T-helper 17 cell (primary cell): ENCODE measurements around the gene CBX3. TPM values are rescaled to one million over a fixed set of nuclear protein-coding genes. Genes with fewer than 3 reads are reported as not detected.
A peak's percentile ranks its signal among the peaks of the same experiment; 100 is the strongest.
"Not testable (repeated sequence)": the region's sequence is repeated elsewhere in the genome, so short reads cannot be mapped to it uniquely, and the experiment has no call there.

Source experiments
- ATAC-seq: fragments of 150-1000 bp; cut with Tn5 transposase; 2 replicates; pipeline ENCODE4 v1.10.0; 2021; ENCODE audit warnings: mild to moderate bottlenecking, moderate library complexity
- DNase-seq, 3 donors: peaks; one replicate each; pipeline versions ENCODE4 v3.0.0 to v3.0.0-alpha.2; 2020 to 2021
- H3K9me3 ChIP-seq: one replicate; pipeline ENCODE4 v1.7.0; 2013; ENCODE audit warnings: low read length, mild to moderate bottlenecking; ENCODE audit not compliant: control insufficient read depth, poor library complexity, severe bottlenecking
- H3K27ac Mint-ChIP-seq: one replicate; pipeline ENCODE4 v1.8.0; 2022; ENCODE audit warnings: mild to moderate bottlenecking, moderate library complexity, mixed read lengths
- H3K27me3 Mint-ChIP-seq: one replicate; pipeline ENCODE4 v1.8.0; 2022; ENCODE audit warnings: mixed read lengths
- H3K36me3 Mint-ChIP-seq: one replicate; pipeline ENCODE4 v1.8.0; 2022; ENCODE audit warnings: low read depth, mixed read lengths
- H3K4me1 Mint-ChIP-seq: one replicate; pipeline ENCODE4 v1.8.0; 2022; ENCODE audit warnings: mild to moderate bottlenecking, mixed read lengths
- H3K4me3 Mint-ChIP-seq: one replicate; pipeline ENCODE4 v1.8.0; 2022; ENCODE audit warnings: mild to moderate bottlenecking, moderate library complexity, mixed read lengths
- total RNA-seq, 4 donors: library from RNA in 2 of 4; stranded (reverse) in 2 of 4; gene quantifications; one replicate each; pipeline ENCODE4 v1.2.3 and lab custom pipeline; 2022 to 2026

The CBX3 gene
- total RNA-seq, 2 donors from 2014 or later = 98.3 to 102 TPM

GRCh38 chr7:26162431-26162830 lies 39.1 kb upstream of the CBX3 start:
- no peak for DNase-seq
- Mint-ChIP-seq H3K27me3 (no peaks in the 10 kb centered on the region), H3K36me3 (no peaks in the 10 kb centered on the region), H3K4me3 (no peak overlapping the region), H3K27ac (peak overlapping the region; percentile 45), H3K4me1 (peaks cover 26% of the 10 kb centered on the region)
- no peak for ATAC-seq
- no peaks in the 10 kb centered on the region for H3K9me3 ChIP-seq

GRCh38 chr7:26163804-26164203 lies 37.7 kb upstream of the CBX3 start:
- ATAC-seq, H3K27me3 Mint-ChIP-seq, H3K9me3 ChIP-seq, H3K36me3 Mint-ChIP-seq, DNase-seq, H3K27ac Mint-ChIP-seq, H3K4me3 Mint-ChIP-seq: not testable (repeated sequence)
- peaks cover 25% of the 10 kb centered on the region for H3K4me1 Mint-ChIP-seq

GRCh38 chr7:26165950-26166683 lies 35.4 kb upstream of the CBX3 start:
- peak overlapping the region; percentile 79 for H3K27ac Mint-ChIP-seq
- no peak for DNase-seq
- H3K4me1 Mint-ChIP-seq = peaks cover 12% of the 10 kb centered on the region
- no peaks in the 10 kb centered on the region for H3K27me3 Mint-ChIP-seq
- ATAC-seq = peak; percentile 12
- H3K4me3 Mint-ChIP-seq = no peak overlapping the region
- H3K36me3 Mint-ChIP-seq = no peaks in the 10 kb centered on the region
- H3K9me3 ChIP-seq = no peaks in the 10 kb centered on the region

- ATAC-seq (peak; percentile 66), DNase-seq (no peak)
- peak overlapping the region; percentile 25 for H3K4me3 Mint-ChIP-seq
- no peaks in the 10 kb centered on the region for H3K36me3 Mint-ChIP-seq
- H3K27me3 Mint-ChIP-seq = no peaks in the 10 kb centered on the region
- H3K9me3 ChIP-seq = no peaks in the 10 kb centered on the region
- H3K4me1 Mint-ChIP-seq = peaks cover 12% of the 10 kb centered on the region
- peak overlapping the region; percentile 79 for H3K27ac Mint-ChIP-seq
Measured at GRCh38 chr7:26166684-26167266, 34.8 kb upstream of the CBX3 start.

GRCh38 chr7:26167303-26167934 lies 34.1 kb upstream of the CBX3 start:
- H3K9me3 ChIP-seq = no peaks in the 10 kb centered on the region
- peak; percentile 73 for ATAC-seq
- no peaks in the 10 kb centered on the region for H3K36me3 Mint-ChIP-seq
- no peak for DNase-seq
- peak overlapping the region; percentile 79 for H3K27ac Mint-ChIP-seq
- peak overlapping the region; percentile 25 for H3K4me3 Mint-ChIP-seq
- H3K27me3 Mint-ChIP-seq = no peaks in the 10 kb centered on the region
- peaks cover 12% of the 10 kb centered on the region for H3K4me1 Mint-ChIP-seq

GRCh38 chr7:26168458-26169023 lies 33.0 kb upstream of the CBX3 start:
- no peaks in the 10 kb centered on the region for H3K36me3 Mint-ChIP-seq
- no peak overlapping the region for H3K4me3 Mint-ChIP-seq
- peaks cover 12% of the 10 kb centered on the region for H3K4me1 Mint-ChIP-seq

GRCh38 chr7:26169271-26169670 lies 32.3 kb upstream of the CBX3 start:
- no peak for DNase-seq
- H3K36me3 Mint-ChIP-seq = peaks cover 4% of the 10 kb centered on the region
- H3K9me3 ChIP-seq = no peaks in the 10 kb centered on the region
- peaks cover 19% of the 10 kb centered on the region for H3K4me1 Mint-ChIP-seq
- H3K4me3 Mint-ChIP-seq = no peak overlapping the region
- H3K27me3 Mint-ChIP-seq = no peaks in the 10 kb centered on the region
- H3K27ac Mint-ChIP-seq = no peak overlapping the region
- ATAC-seq = no peak

More at GRCh38 chr7:26168458-26169023, 33.0 kb upstream of the CBX3 start:
- H3K27ac Mint-ChIP-seq = no peak overlapping the region
- no peaks in the 10 kb centered on the region for H3K27me3 Mint-ChIP-seq
- ATAC-seq (no peak), DNase-seq (no peak)
- no peaks in the 10 kb centered on the region for H3K9me3 ChIP-seq

- no peak overlapping the region for H3K4me3 Mint-ChIP-seq
- no peak overlapping the region for H3K27ac Mint-ChIP-seq
- DNase-seq = no peak
- no peak for ATAC-seq
- peaks cover 4% of the 10 kb centered on the region for H3K36me3 Mint-ChIP-seq
- H3K4me1 Mint-ChIP-seq = peaks cover 20% of the 10 kb centered on the region
- no peaks in the 10 kb centered on the region for H3K9me3 ChIP-seq
- no peaks in the 10 kb centered on the region for H3K27me3 Mint-ChIP-seq
Measured at GRCh38 chr7:26170663-26171062, 30.9 kb upstream of the CBX3 start.

GRCh38 chr7:26171601-26172000 lies 29.9 kb upstream of the CBX3 start:
- DNase-seq = no peak
- H3K27me3 Mint-ChIP-seq = no peaks in the 10 kb centered on the region
- ATAC-seq = no peak
- H3K27ac Mint-ChIP-seq = no peak overlapping the region
- H3K4me1 Mint-ChIP-seq = peaks cover 19% of the 10 kb centered on the region
- H3K9me3 ChIP-seq = no peaks in the 10 kb centered on the region
- no peak overlapping the region for H3K4me3 Mint-ChIP-seq
- H3K36me3 Mint-ChIP-seq = peaks cover 4% of the 10 kb centered on the region

- H3K36me3 Mint-ChIP-seq = peaks cover 4% of the 10 kb centered on the region
- peaks cover 15% of the 10 kb centered on the region for H3K4me1 Mint-ChIP-seq
- no peaks in the 10 kb centered on the region for H3K9me3 ChIP-seq
- no peaks in the 10 kb centered on the region for H3K27me3 Mint-ChIP-seq
- no peak for ATAC-seq
- no peak for DNase-seq
- no peak overlapping the region for H3K4me3 Mint-ChIP-seq
- H3K27ac Mint-ChIP-seq = no peak overlapping the region
Measured at GRCh38 chr7:26172048-26172447, 29.5 kb upstream of the CBX3 start.

- H3K4me3 Mint-ChIP-seq, H3K36me3 Mint-ChIP-seq, ATAC-seq, H3K27me3 Mint-ChIP-seq, H3K9me3 ChIP-seq, H3K27ac Mint-ChIP-seq, DNase-seq: not testable (repeated sequence)
- H3K4me1 Mint-ChIP-seq = peaks cover 24% of the 10 kb centered on the region
Measured at GRCh38 chr7:26175903-26176302, 25.6 kb upstream of the CBX3 start.

GRCh38 chr7:26176696-26177095 lies 24.8 kb upstream of the CBX3 start:
- not testable (repeated sequence) for DNase-seq, H3K27ac Mint-ChIP-seq, H3K27me3 Mint-ChIP-seq, H3K36me3 Mint-ChIP-seq, ATAC-seq, H3K4me3 Mint-ChIP-seq, H3K9me3 ChIP-seq
- H3K4me1 Mint-ChIP-seq = peaks cover 29% of the 10 kb centered on the region

- H3K4me1 Mint-ChIP-seq = peaks cover 29% of the 10 kb centered on the region
- not testable (repeated sequence) for DNase-seq, ATAC-seq, H3K9me3 ChIP-seq, H3K27ac Mint-ChIP-seq, H3K4me3 Mint-ChIP-seq, H3K36me3 Mint-ChIP-seq, H3K27me3 Mint-ChIP-seq
Measured at GRCh38 chr7:26177269-26177668, 24.3 kb upstream of the CBX3 start.
